Aorta (tissue), 5 donors: ENCODE results near the gene SLC29A2. TPM values are rescaled to one million over a fixed set of nuclear protein-coding genes. Genes with fewer than 3 reads are reported as not detected.
"Not testable (repeated sequence)": the region's sequence is repeated elsewhere in the genome, so short reads cannot be mapped to it uniquely, and the experiment has no call there.

Source experiments
- ATAC-seq: fragments of 200-7000 bp; cut with Tn5 transposase; one replicate; pipeline ENCODE4 v1.9.1; 2022; ENCODE audit warnings: moderate library complexity; ENCODE audit not compliant: low FRiP score
- DNase-seq, 2 donors: peaks; one replicate each; pipeline ENCODE4 v3.0.0-alpha.2; 2020
- H3K27ac ChIP-seq, 2 donors: one replicate each; pipeline ENCODE4 v1.5.1; 2013; ENCODE audit warnings: low read length in 2 of 2, mild to moderate bottlenecking in 2 of 2, moderate library complexity in 2 of 2, control low read depth in 1 of 2, inconsistent platforms in 1 of 2, low read depth in 1 of 2
- H3K27me3 ChIP-seq, 2 donors: one replicate each; pipeline ENCODE4 v1.6.1; 2013; ENCODE audit warnings: control low read depth in 1 of 2, low read length in 1 of 2, mild to moderate bottlenecking in 1 of 2, moderate library complexity in 1 of 2; ENCODE audit not compliant: insufficient read depth in 2 of 2, control insufficient read depth in 1 of 2
- H3K36me3 ChIP-seq, 2 donors: one replicate each; pipeline ENCODE4 v1.6.1; 2013; ENCODE audit warnings: control low read depth in 1 of 2, low read length in 1 of 2, mild to moderate bottlenecking in 1 of 2; ENCODE audit not compliant: insufficient read depth in 2 of 2, control insufficient read depth in 1 of 2
- H3K4me1 ChIP-seq, 2 donors: one replicate each; pipeline ENCODE4 v1.6.1; 2013; ENCODE audit warnings: low read length in 2 of 2, control low read depth in 1 of 2, mild to moderate bottlenecking in 1 of 2, moderate library complexity in 1 of 2; ENCODE audit not compliant: insufficient read depth in 2 of 2, control insufficient read depth in 1 of 2
- H3K4me3 ChIP-seq, 2 donors: one replicate each; pipeline ENCODE4 v1.5.1; 2013; ENCODE audit warnings: low read length in 2 of 2, control low read depth in 1 of 2, mild to moderate bottlenecking in 1 of 2
- H3K9me3 ChIP-seq: one replicate; pipeline ENCODE4 v1.6.1; 2013; ENCODE audit warnings: mild to moderate bottlenecking, low read length; ENCODE audit not compliant: control insufficient read depth
- WGBS, 2 donors: extraction: QIAGEN DNeasy Blood & Tissue Kit; methylation state at CpG; one replicate each; pipeline ENCODE4 v1.1.7; 2013; 5-methylcytosine and 5-hydroxymethylcytosine counted together
- intact Hi-C, 2 donors: fragments of 100-400 bp; cut with DNase I; formaldehyde crosslinking; loops; one replicate each; pipeline versions ENCODE4 v1.14.2 to v1.15.0; 2022
- polyA plus RNA-seq, 2 donors: library from polyadenylated mRNA; stranded (reverse); fragments of 200-250 nt; gene quantifications; one replicate each; pipeline ENCODE4 v1.2.3, GENCODE V29; 2013
- total RNA-seq, 2 donors: library from RNA; stranded (reverse); fragmentation: NEBNext Ultra II Directional; extraction: Animal tissue kit (Norgen Biotek cat#: 25700); gene quantifications; one replicate each; pipeline ENCODE4 v1.2.1, GENCODE V29; 2021
- donor health status: healthy with polysubstance abuse.
- donor health status: Bipolar disorder and iron deficiency.
- donor health status: DM: no; HTN: no; CAD: no.
- donor health status: DM: no; HTN: no; CAD: no.
- donor health status: DM: yes; HTN: yes; CAD: no.

The SLC29A2 gene
- total and polyA plus RNA-seq, 4 donors, result 0.38 to 3.9 (median 2.6) TPM

DNA sequence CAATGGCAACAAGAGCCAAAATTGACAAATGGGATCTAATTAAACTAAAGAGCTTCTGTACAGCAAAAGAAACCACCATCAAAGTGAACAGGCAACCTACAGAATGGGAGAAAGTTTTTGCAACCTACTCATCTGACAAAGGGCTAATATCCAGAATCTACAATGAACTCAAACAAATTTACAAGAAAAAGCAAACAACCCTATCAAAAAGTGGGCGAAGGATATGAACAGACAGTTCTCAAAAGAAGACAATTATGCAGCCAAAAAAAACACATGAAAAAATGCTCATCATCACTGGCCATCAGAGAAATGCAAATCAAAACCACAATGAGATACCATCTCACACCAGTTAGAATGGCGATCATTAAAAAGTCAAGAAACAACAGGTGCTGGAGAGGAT is 51.3 kb downstream of the SLC29A2 start:
- H3K27ac ChIP-seq, DNase-seq, H3K4me3 ChIP-seq, H3K27me3 ChIP-seq, H3K36me3 ChIP-seq, H3K9me3 ChIP-seq, H3K4me1 ChIP-seq, intact Hi-C loops, ATAC-seq: not testable (repeated sequence)
- WGBS, 2 donors, result 98 to 100% methylated on average over 1 to 2 of the region's 2 CpGs

DNA sequence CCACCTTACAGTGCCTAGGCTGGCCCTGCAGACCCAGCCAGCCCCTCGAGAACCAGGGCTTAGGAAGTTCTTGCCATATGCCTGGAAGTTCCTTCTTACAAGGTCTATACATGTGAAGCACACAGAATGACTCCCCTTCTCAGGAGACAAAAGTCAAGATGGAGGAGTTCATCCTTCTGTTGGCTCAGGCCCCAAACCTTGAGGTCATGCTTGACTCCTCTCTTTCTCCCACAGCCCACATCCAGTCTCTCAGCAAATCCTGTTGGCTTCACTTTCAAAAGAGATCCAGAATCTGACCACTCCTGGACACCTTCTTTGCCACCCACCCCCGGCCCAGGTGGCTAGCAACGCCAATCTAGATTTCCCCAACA is 53.0 kb downstream of the SLC29A2 start:
- H3K27ac ChIP-seq, result no peak overlapping the region
- no peak overlapping the region for H3K4me3 ChIP-seq
- ATAC-seq (no peak), DNase-seq (no peak)
- H3K36me3 ChIP-seq, result no peaks in the 10 kb centered on the region
- no peaks in the 10 kb centered on the region for H3K4me1 ChIP-seq
- WGBS, 2 donors, result 90 to 97% methylated on average over 2 to 3 of the region's 3 CpGs
- no peaks in the 10 kb centered on the region for H3K9me3 ChIP-seq
- no peaks in the 10 kb centered on the region for H3K27me3 ChIP-seq
- intact Hi-C loops, result no loop called here

GRCh38 chr11:66317723-66318599 is 53.6 kb downstream of the SLC29A2 start:
- DNase-seq (peak in 1 of 2 donors; percentile 81), ATAC-seq (peak; percentile 50)
- intact Hi-C loops, result no loop called here
- WGBS, 2 donors, result 28% methylated on average over 15 to 16 of the region's 16 CpGs
- H3K27ac ChIP-seq, result no peak overlapping the region
- H3K4me1 ChIP-seq, result no peaks in the 10 kb centered on the region
- no peaks in the 10 kb centered on the region for H3K27me3 ChIP-seq
- H3K36me3 ChIP-seq, result no peaks in the 10 kb centered on the region
- H3K4me3 ChIP-seq, result no peak overlapping the region
- no peaks in the 10 kb centered on the region for H3K9me3 ChIP-seq

DNA sequence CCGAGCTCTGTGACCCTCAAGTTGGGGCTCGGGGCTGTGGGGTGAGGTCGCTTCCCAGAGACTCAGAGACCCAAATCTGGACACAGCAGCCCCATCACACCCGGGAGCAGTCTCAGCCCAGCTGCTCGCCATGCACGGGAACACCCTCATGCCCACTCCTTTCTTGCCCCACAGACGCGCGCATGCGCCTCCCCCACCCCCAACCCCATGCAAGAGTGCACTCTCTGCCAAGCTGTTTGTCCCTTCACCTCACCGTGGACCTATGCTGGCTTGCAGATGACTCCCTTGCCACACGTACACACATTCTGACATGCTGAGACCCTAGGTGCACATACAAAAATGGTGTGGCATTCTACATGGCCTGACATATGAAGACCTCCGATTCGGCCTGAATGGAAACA is 54.2 kb downstream of the SLC29A2 start:
- Histone ChIP-seq H3K27me3 (no peaks in the 10 kb centered on the region), H3K4me3 (no peak overlapping the region), H3K4me1 (no peaks in the 10 kb centered on the region), H3K27ac (no peak overlapping the region), H3K36me3 (no peaks in the 10 kb centered on the region), H3K9me3 (no peaks in the 10 kb centered on the region)
- intact Hi-C loops, result no loop called here
- 1 to 2% methylated on average over 10 to 14 of the region's 14 CpGs for WGBS, 2 donors
- ATAC-seq, result no peak
- DNase-seq, result peak in 1 of 2 donors; percentile 68

GRCh38 chr11:66316849-66317251 is 54.7 kb downstream of the SLC29A2 start, which contains the start of gene CD248:
Gene CD248 (minus strand): TSS chr11:66317044. CDS start chr11:66317027, 17 bp downstream.
- Histone ChIP-seq H3K9me3 (no peaks in the 10 kb centered on the region), H3K27ac (no peak within 1 kb of the TSS), H3K4me3 (peak within 1 kb of the TSS in 1 of 2 donors; percentile 2), H3K4me1 (no peaks in the 10 kb centered on the region), H3K27me3 (no peaks in the 10 kb centered on the region), H3K36me3 (no peaks in the 10 kb centered on the region)
- DNase-seq, result peak; percentile 85 to 90
- WGBS, 2 donors, result 4 to 5% methylated on average over 11 to 29 of the region's 29 CpGs
- peak; percentile 62 for ATAC-seq
- intact Hi-C loops, result no loop called here

DNA sequence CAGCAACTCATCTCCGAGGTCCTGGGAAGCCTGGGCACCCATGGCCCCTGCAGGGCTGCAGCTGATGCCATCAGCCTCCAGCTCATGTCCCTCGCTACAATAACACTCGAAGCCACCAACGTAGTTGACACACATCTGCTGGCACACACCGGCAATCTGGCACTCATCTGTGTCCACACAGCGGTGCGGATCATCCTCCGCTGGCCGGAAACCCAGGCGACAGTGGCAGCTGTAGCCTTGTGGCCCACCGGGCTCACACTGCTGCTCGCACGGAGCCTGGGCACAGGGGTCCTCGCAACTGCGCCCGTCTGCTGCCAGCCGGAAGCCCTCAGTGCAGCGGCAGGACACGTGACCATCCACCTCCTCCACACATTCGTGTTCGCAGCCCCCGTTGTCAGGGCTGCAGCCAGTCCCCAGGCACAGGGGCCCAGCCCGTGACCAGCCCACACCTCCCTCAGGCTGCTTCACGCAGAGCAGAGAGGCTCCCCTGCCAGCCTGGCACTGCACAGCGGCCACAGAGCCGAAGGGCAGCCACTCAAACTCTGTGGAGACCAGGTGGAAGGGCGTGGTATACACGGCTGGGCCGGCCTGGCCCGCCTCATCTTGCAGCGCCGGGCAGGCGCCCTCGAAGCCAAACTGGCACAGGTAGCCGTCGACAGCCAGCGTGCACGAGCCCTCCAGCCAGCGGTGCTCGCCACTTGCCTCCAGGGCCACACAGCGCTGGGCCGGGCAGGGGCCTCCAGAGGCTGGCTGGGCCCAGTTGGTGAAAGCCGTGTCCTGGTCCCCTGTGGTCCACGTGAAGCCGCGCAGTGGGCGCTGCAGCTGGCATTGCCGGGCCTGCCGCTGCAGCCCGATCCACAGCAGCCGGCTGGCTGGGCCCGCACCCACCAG is 55.4 kb downstream of the SLC29A2 start:
- peak overlapping the region in 1 of 2 donors; percentile 2 for H3K4me3 ChIP-seq
- no peak for ATAC-seq
- intact Hi-C loops, result no loop called here
- no peaks in the 10 kb centered on the region for H3K9me3 ChIP-seq
- no peaks in the 10 kb centered on the region for H3K27me3 ChIP-seq
- no peak for DNase-seq
- no peak overlapping the region for H3K27ac ChIP-seq
- WGBS, 2 donors, result 38 to 49% methylated on average over 52 of the region's 52 CpGs
- H3K36me3 ChIP-seq, result no peaks in the 10 kb centered on the region
- H3K4me1 ChIP-seq, result no peaks in the 10 kb centered on the region

GRCh38 chr11:66315498-66315885 is 56.1 kb downstream of the SLC29A2 start:
- Histone ChIP-seq H3K9me3 (no peaks in the 10 kb centered on the region), H3K4me3 (no peak overlapping the region), H3K27me3 (no peaks in the 10 kb centered on the region), H3K27ac (no peak overlapping the region), H3K4me1 (no peaks in the 10 kb centered on the region), H3K36me3 (no peaks in the 10 kb centered on the region)
- ATAC-seq, result no peak
- no peak for DNase-seq
- WGBS, 2 donors, result 92 to 93% methylated on average over 14 of the region's 14 CpGs
- intact Hi-C loops, result no loop called here

DNA sequence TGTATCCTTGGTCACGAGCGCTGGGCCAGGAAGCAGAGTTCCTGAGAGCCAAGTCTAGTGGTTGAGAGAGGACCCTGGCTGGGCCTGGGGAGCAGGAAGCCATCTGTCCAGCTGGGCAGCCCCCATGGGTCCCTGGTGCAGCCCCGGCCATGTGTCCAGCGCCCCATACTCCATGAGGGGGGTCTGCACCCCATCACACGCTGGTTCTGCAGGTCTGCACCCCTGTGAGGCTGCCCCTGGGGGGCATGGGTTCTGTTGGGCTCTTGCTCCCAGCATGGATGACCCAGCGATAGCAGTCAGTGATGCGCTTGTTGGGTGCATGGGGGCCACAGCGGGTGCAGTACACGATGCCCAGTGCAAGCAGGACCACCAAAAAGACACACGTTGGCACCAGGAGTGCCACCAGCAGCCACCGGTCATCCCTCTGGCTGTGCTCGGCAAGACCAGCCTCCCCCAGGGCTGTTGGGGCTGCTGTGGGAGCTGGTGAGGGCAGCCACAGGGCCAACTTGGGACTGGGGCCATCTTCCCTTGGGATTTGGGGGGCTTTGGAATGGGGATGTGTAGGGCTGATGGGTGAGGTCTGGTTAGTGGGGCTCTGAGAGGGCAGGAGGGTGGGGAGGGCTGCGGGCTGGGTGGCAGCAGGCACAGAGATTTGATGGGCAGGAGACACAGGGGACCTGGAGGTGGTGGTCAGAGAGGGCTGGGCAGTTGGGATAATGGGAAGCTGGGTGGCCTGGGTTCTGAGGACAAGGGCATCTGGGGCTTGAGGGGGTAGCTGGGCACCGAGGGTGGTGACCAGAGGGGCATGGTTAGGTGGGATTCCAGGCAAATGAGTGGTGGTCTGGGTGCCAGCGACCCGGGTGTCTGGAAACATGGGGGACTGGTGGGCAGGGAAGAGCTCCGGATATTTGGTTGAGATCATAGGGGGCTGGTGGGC is 56.7 kb downstream of the SLC29A2 start:
- intact Hi-C loops, result loop anchor here in 1 of 2 donors (1.0 kb wide), 1 partner anchor 74 kb away; no protein-coding TSS in a partner anchor
- H3K36me3 ChIP-seq, result no peaks in the 10 kb centered on the region
- H3K4me1 ChIP-seq, result no peaks in the 10 kb centered on the region
- no peak overlapping the region for H3K4me3 ChIP-seq
- WGBS, 2 donors, result 91% methylated on average over 17 of the region's 17 CpGs
- no peak for ATAC-seq
- no peak overlapping the region for H3K27ac ChIP-seq
- DNase-seq, result no peak
- no peaks in the 10 kb centered on the region for H3K27me3 ChIP-seq
- no peaks in the 10 kb centered on the region for H3K9me3 ChIP-seq
